H1 (cell line): Measurements from ENCODE around the gene OLA1. TPM values are rescaled to one million over a fixed set of nuclear protein-coding genes. Genes with fewer than 3 reads are reported as not detected.

Experiments used
- CTCF ChIA-PET: fragments of 300-600 bp; sonication (Branson Sonifier 250); formaldehyde crosslinking; loops from one replicate; lab custom pipeline; 2021; ENCODE audit not compliant: partially characterized antibody; lab: Charles Lee
- POLR2A ChIA-PET: fragments of 300-600 bp; sonication (Branson Sonifier 250); formaldehyde crosslinking; loops from one replicate; lab custom pipeline; 2021; ENCODE audit warnings: inconsistent platforms; ENCODE audit not compliant: partially characterized antibody; lab: Charles Lee
- DNase-seq, 2 experiments: peaks; one replicate each; pipeline versions ENCODE4 v3.0.0 to v3.0.0-alpha.2; 2010 to 2022; ENCODE audit warnings: low spot score in 2 of 2, low read depth in 1 of 2, mixed read lengths in 1 of 2
- FAIRE-seq: peaks from 2 replicates; lab custom pipeline; 2011; peaks lifted over from hg19 to GRCh38; lab: Jason Lieb, UNC
- H2AFZ ChIP-seq: 2 replicates; pipeline ENCODE4 v1.8.1; 2012; ENCODE audit warnings: low read length, inconsistent platforms
- H2AK5ac ChIP-seq: 2 replicates; pipeline ENCODE4 v1.6.1; 2013; ENCODE audit warnings: low read depth, low read length
- H2BK120ac ChIP-seq: replicated peaks from 2 replicates; pipeline ENCODE3; 2013; ENCODE audit warnings: low read depth, low read length, inconsistent platforms
- H2BK12ac ChIP-seq: 2 replicates; pipeline ENCODE4 v1.6.1; 2013; ENCODE audit warnings: low read depth, low read length
- H2BK15ac ChIP-seq: 2 replicates; pipeline ENCODE4 v1.6.1; 2013; ENCODE audit warnings: low read length
- H2BK20ac ChIP-seq: 2 replicates; pipeline ENCODE4 v1.6.1; 2013; ENCODE audit warnings: low read length
- H2BK5ac ChIP-seq: 2 replicates; pipeline ENCODE4 v1.6.1; 2013; ENCODE audit warnings: low read depth, low read length
- H3K14ac ChIP-seq: 2 replicates; pipeline ENCODE4 v1.6.1; 2013; ENCODE audit warnings: inconsistent platforms; ENCODE audit not compliant: insufficient read length
- H3K18ac ChIP-seq: 2 replicates; pipeline ENCODE4 v1.6.1; 2013; ENCODE audit warnings: low read length; ENCODE audit errors: extremely low read depth
- H3K23ac ChIP-seq: 2 replicates; pipeline ENCODE4 v1.6.1; 2013; ENCODE audit warnings: inconsistent platforms; ENCODE audit not compliant: insufficient read length
- H3K23me2 ChIP-seq: 2 replicates; pipeline ENCODE4 v1.6.1; 2013; ENCODE audit warnings: low read depth, low read length
- H3K27ac ChIP-seq: 2 replicates; pipeline ENCODE4 v1.6.1; 2011; ENCODE audit warnings: low read depth, low read length, inconsistent platforms
- H3K27me3 ChIP-seq, 4 experiments: replicated peaks in 1 of 4; 1 replicate in 1 of 4; 2 replicates in 3 of 4; pipeline versions ENCODE4 v1.6.1 to v1.8.1; 2011 to 2013; ENCODE audit warnings: low read length in 3 of 4, mild to moderate bottlenecking in 3 of 4, inconsistent platforms in 2 of 4, mixed read lengths in 2 of 4, moderate library complexity in 1 of 4; ENCODE audit not compliant: control insufficient read depth in 3 of 4, insufficient read depth in 3 of 4; ENCODE audit errors: extremely low read depth in 1 of 4
- H3K36me3 ChIP-seq, 4 experiments: 2 replicates each; pipeline versions ENCODE4 v1.6.1 to v1.8.1; 2011 to 2013; ENCODE audit warnings: mild to moderate bottlenecking in 4 of 4, low read length in 3 of 4, moderate library complexity in 2 of 4, control low read depth in 1 of 4, inconsistent platforms in 1 of 4; ENCODE audit not compliant: insufficient read depth in 4 of 4, control insufficient read depth in 2 of 4
- H3K4ac ChIP-seq: replicated peaks from 2 replicates; pipeline ENCODE3; 2013; ENCODE audit warnings: low read length, low read depth, mixed read lengths, inconsistent platforms; ENCODE audit not compliant: insufficient read length
- H3K4me1 ChIP-seq, 4 experiments: replicated peaks in 1 of 4; 1 replicate in 1 of 4; 2 replicates in 3 of 4; pipeline versions ENCODE4 v1.6.1 to v1.8.1; 2011 to 2013; ENCODE audit warnings: low read length in 3 of 4, inconsistent platforms in 2 of 4, mixed read lengths in 1 of 4; ENCODE audit not compliant: insufficient read depth in 4 of 4, control insufficient read depth in 3 of 4
- H3K4me2 ChIP-seq, 2 experiments: 2 replicates each; pipeline versions ENCODE4 v1.6.1 to v1.8.1; 2011 to 2013; ENCODE audit warnings: low read depth in 2 of 2, low read length in 2 of 2, control low read depth in 1 of 2, inconsistent platforms in 1 of 2, mild to moderate bottlenecking in 1 of 2; ENCODE audit not compliant: insufficient read depth in 1 of 2
- H3K4me3 ChIP-seq, 4 experiments: fragments of 200-600, 300-600 bp in 1 of 4; sonication (generic), shearing (Covaris generic), sonication (Bioruptor Twin) in 1 of 4; 2 replicates each; pipeline versions ENCODE4 v1.5.1 to v1.8.1; 2011 to 2016; ENCODE audit warnings: low read length in 4 of 4, low read depth in 3 of 4, control low read depth in 2 of 4, inconsistent platforms in 2 of 4, mild to moderate bottlenecking in 2 of 4, mixed read lengths in 1 of 4, moderate library complexity in 1 of 4; ENCODE audit not compliant: insufficient read depth in 2 of 4; ENCODE audit errors: extremely low read depth in 1 of 4
- H3K56ac ChIP-seq: replicated peaks from 2 replicates; pipeline ENCODE3; 2013; ENCODE audit warnings: low read depth, mild to moderate bottlenecking, mixed read lengths, low read length, inconsistent platforms; ENCODE audit not compliant: insufficient read length
- H3K79me1 ChIP-seq: 2 replicates; pipeline ENCODE4 v1.6.1; 2013; ENCODE audit warnings: low read depth, low read length, control low read depth
- H3K79me2 ChIP-seq, 2 experiments: 2 replicates each; pipeline versions ENCODE4 v1.6.1 to v1.8.1; 2012 to 2013; ENCODE audit warnings: low read length in 2 of 2, mild to moderate bottlenecking in 2 of 2, inconsistent platforms in 1 of 2; ENCODE audit not compliant: insufficient read depth in 2 of 2, control insufficient read depth in 1 of 2
- H3K9ac ChIP-seq, 4 experiments: replicated peaks in 1 of 4; 1 replicate in 1 of 4; 2 replicates in 3 of 4; pipeline versions ENCODE4 v1.6.1 to v1.8.1; 2011 to 2013; ENCODE audit warnings: low read depth in 3 of 4, low read length in 3 of 4, control low read depth in 2 of 4, mild to moderate bottlenecking in 2 of 4, moderate library complexity in 2 of 4, inconsistent platforms in 1 of 4; ENCODE audit errors: extremely low read depth in 1 of 4
- H3K9me3 ChIP-seq, 2 experiments: 2 replicates each; pipeline versions ENCODE4 v1.6.1 to v1.8.1; 2012 to 2013; ENCODE audit warnings: mild to moderate bottlenecking in 2 of 2, moderate library complexity in 2 of 2, control low read depth in 1 of 2, inconsistent platforms in 1 of 2, low read depth in 1 of 2, low read length in 1 of 2, mixed read lengths in 1 of 2; ENCODE audit not compliant: insufficient read depth in 2 of 2
- H4K20me1 ChIP-seq, 2 experiments: replicated peaks in 1 of 2; 2 replicates each; pipeline versions ENCODE3 to v1.8.1; 2011 to 2013; ENCODE audit warnings: inconsistent platforms in 2 of 2, low read length in 2 of 2, mild to moderate bottlenecking in 1 of 2; ENCODE audit not compliant: insufficient read depth in 2 of 2, control insufficient read depth in 1 of 2
- H4K5ac ChIP-seq: 2 replicates; pipeline ENCODE4 v1.6.1; 2013; ENCODE audit warnings: low read length, low read depth, mixed read lengths, inconsistent platforms; ENCODE audit not compliant: insufficient read length
- H4K8ac ChIP-seq: 2 replicates; pipeline ENCODE4 v1.8.0; 2013; ENCODE audit warnings: mild to moderate bottlenecking, moderate library complexity, low read length, inconsistent platforms; ENCODE audit not compliant: insufficient read depth; ENCODE audit errors: extremely low read depth
- H4K91ac ChIP-seq: replicated peaks from 2 replicates; pipeline ENCODE3; 2013; ENCODE audit warnings: low read length, mixed read lengths, inconsistent platforms; ENCODE audit not compliant: insufficient read length
- ASH2L ChIP-seq: fragments of 200-600, 300-600 bp; sonication (generic); IDR thresholded peaks from one replicate; pipeline ENCODE4 v1.7.1; 2017; ENCODE audit warnings: low read length
- BACH1 ChIP-seq: IDR thresholded peaks from 2 replicates; pipeline ENCODE4 v1.6.1; 2012; ENCODE audit warnings: low read length, improper control_type of control experiment
- CBX8 ChIP-seq: fragments of 300-800, 300-1000 bp; sonication (generic); IDR thresholded peaks from 2 replicates; pipeline ENCODE4 v1.7.1; 2016; ENCODE audit warnings: low read depth, low read length, borderline replicate concordance
- CTBP2 ChIP-seq: IDR thresholded peaks from 2 replicates; pipeline ENCODE4 v1.7.0; 2011; ENCODE audit warnings: borderline replicate concordance, mild to moderate bottlenecking, moderate library complexity, mixed read lengths, low read length; ENCODE audit not compliant: insufficient read depth, insufficient read length
- HDAC6 ChIP-seq: IDR thresholded peaks from one replicate; pipeline ENCODE4 v1.7.1; 2012; ENCODE audit warnings: low read depth, mild to moderate bottlenecking, inconsistent platforms, low read length, moderate library complexity
- JUN ChIP-seq: IDR thresholded peaks from 2 replicates; pipeline ENCODE4 v1.6.1; 2011; ENCODE audit warnings: low read depth, mild to moderate bottlenecking, improper control_type of control experiment, low read length
- KDM1A ChIP-seq: fragments of 200-600, 300-600 bp; sonication (generic); IDR thresholded peaks from 2 replicates; pipeline ENCODE4 v1.7.1; 2016; ENCODE audit warnings: mild to moderate bottlenecking, low read length, borderline replicate concordance
- PHF8 ChIP-seq: fragments of 200-600 bp; sonication (generic); conservative IDR thresholded peaks from 2 replicates; pipeline ENCODE4 v1.7.1; 2012; ENCODE audit warnings: low read depth, mild to moderate bottlenecking, inconsistent platforms, low read length, moderate library complexity
- POLR2A ChIP-seq, 2 experiments: IDR thresholded peaks; 1 replicate in 1 of 2; 2 replicates in 1 of 2; pipeline ENCODE4 v1.6.1; 2011; ENCODE audit warnings: low read depth in 2 of 2, low read length in 2 of 2, mild to moderate bottlenecking in 2 of 2; ENCODE audit errors: control extremely low read depth in 1 of 2
- RFX5 ChIP-seq: IDR thresholded peaks from 2 replicates; pipeline ENCODE4 v1.6.1; 2011; ENCODE audit warnings: low read depth, low read length, improper control_type of control experiment, borderline replicate concordance
- RNF2 ChIP-seq: fragments of 200-900, 300-1000 bp; sonication (generic); IDR thresholded peaks from 2 replicates; pipeline ENCODE4 v1.7.1; 2016; ENCODE audit warnings: borderline replicate concordance, low read depth, mild to moderate bottlenecking, antibody characterized with exemption, low read length; ENCODE audit not compliant: poor library complexity, severe bottlenecking; ENCODE audit errors: missing control alignments
- SAP30 ChIP-seq: fragments of 300-600 bp; sonication (generic); IDR thresholded peaks from 2 replicates; pipeline ENCODE4 v1.7.1; 2012; ENCODE audit warnings: low read length, moderate library complexity, mild to moderate bottlenecking, inconsistent platforms; ENCODE audit not compliant: insufficient read depth, insufficient replicate concordance
- SP1 ChIP-seq: IDR thresholded peaks from 2 replicates; pipeline ENCODE4 v1.6.1; 2011; ENCODE audit warnings: low read depth, low read length
- TEAD4 ChIP-seq: IDR thresholded peaks from 2 replicates; pipeline ENCODE4 v1.6.1; 2012; ENCODE audit warnings: low read depth, low read length, inconsistent platforms, mixed read lengths
- WGBS, 2 experiments: shearing (Covaris generic) in 1 of 2; methylation state at CpG; one replicate each; pipeline versions ENCODE4 v1.1.6 to v1.1.7; 2013 to 2015; ENCODE audit warnings: low lambda C conversion rate in 2 of 2, mixed read lengths in 2 of 2, inconsistent platforms in 1 of 2, low coverage in 1 of 2, missing lambda C conversion rate in 1 of 2; ENCODE audit not compliant: insufficient replicate concordance in 2 of 2, insufficient coverage in 1 of 2, insufficient read length in 1 of 2; ENCODE audit errors: extremely low coverage in 1 of 2, missing lambda C conversion rate in 1 of 2; 5-methylcytosine and 5-hydroxymethylcytosine counted together
- polyA plus RNA-seq, 7 experiments: library from polyadenylated mRNA; depleted of rRNA in 3 of 7; stranded (reverse) in 5 of 7; unstranded in 2 of 7; fragments of >200 nt in 5 of 7; fragments of 200-250 nt in 2 of 7; gene quantifications; 1 replicate in 5 of 7; 2 replicates in 1 of 7; 4 replicates in 1 of 7; pipeline versions ENCODE4 v1.2.1 to v1.2.3, GENCODE V29; 2011 to 2013; ENCODE audit warnings: missing spikeins in 2 of 7, mixed read lengths in 2 of 7
- total RNA-seq: library from RNA; stranded (reverse); fragmentation: NEBNext Ultra II Directional; extraction: Animal tissue kit (Norgen Biotek cat#: 25700); gene quantifications from 2 replicates; pipeline ENCODE4 v1.2.1, GENCODE V29; 2021

The OLA1 gene
- total and polyA plus RNA-seq, 2 of the 8 experiments (the other 6 are each of a cell fraction or from before 2014, with no cell fraction given) = 39.3 to 158 TPM

- Histone ChIP-seq H2BK20ac (no peak overlapping the region), H2AK5ac (no peak overlapping the region), H3K27me3 (no peaks in the 10 kb centered on the region), H4K91ac (no peak overlapping the region), H3K4me1 (peaks cover 0 to 3% (median 0%) of the 10 kb centered on the region in 4 experiments; a peak in 1 of 7 replicates), H3K18ac (no peak overlapping the region), H3K9me3 (no peaks in the 10 kb centered on the region), H3K14ac (no peak overlapping the region), H3K79me1 (peaks cover 3% of the 10 kb centered on the region), H3K23ac (no peak overlapping the region), H2AFZ (no peak overlapping the region), H3K56ac (no peak overlapping the region), H3K9ac (no peak overlapping the region; a peak in 1 of 7 replicates), H3K36me3 (peaks cover 0 to 9% (median under 1%) of the 10 kb centered on the region in 4 experiments; a peak in 4 of 8 replicates), H3K27ac (no peak overlapping the region), H4K20me1 (peaks cover 0 to 1% of the 10 kb centered on the region in 2 experiments), H2BK5ac (no peak overlapping the region), H3K4me2 (no peak overlapping the region), H4K8ac (no peak overlapping the region), H3K79me2 (peaks cover 0 to 24% of the 10 kb centered on the region in 2 experiments; a peak in 2 of 4 replicates), H2BK120ac (no peak overlapping the region), H3K4ac (no peak overlapping the region), H4K5ac (no peak overlapping the region), H3K4me3 (no peak overlapping the region), H2BK15ac (no peak overlapping the region), H3K23me2 (no peaks in the 10 kb centered on the region), H2BK12ac (no peak overlapping the region)
- CTCF ChIA-PET = interaction anchor here (0.8 to 1.1 kb wide), 2 partner anchors 33 to 140 kb away, joined by 3 read pairs; no protein-coding TSS in a partner anchor
- no peak for FAIRE-seq
- 95% methylated on average over 1 of the region's 1 CpG; no CpG with 5 or more reads in 1 of the 2 experiments for WGBS, 2 experiments
- POLR2A ChIA-PET = no interaction called here
- DNase-seq = no peak
- TF ChIP-seq SP1 (no peak), CBX8 (no peak), CTBP2 (no peak), HDAC6 (no peak), RFX5 (no peak), POLR2A (IDR thresholded peaks at IDR 0.05; ENCODE audit: control extremely low read depth in 1 of 2, low read depth in 2 of 2, low read length in 2 of 2) (no peak), TEAD4 (no peak), ASH2L (no peak), BACH1 (no peak), PHF8 (no peak), KDM1A (no peak), SAP30 (no peak), RNF2 (no peak), JUN (no peak)
Measured at GRCh38 chr2:174217869-174218268, 30.5 kb downstream of the OLA1 start.
